GM23338 (cell line): ENCODE measurements around the gene GRWD1.

Experiments used
- EZH2 ChIP-seq: fragments of 200-600 bp; sonication (generic); IDR thresholded peaks from one replicate; pipeline ENCODE4 v1.8.0; 2017; ENCODE audit warnings: antibody characterized with exemption, mild to moderate bottlenecking, low read depth; ENCODE audit not compliant: unreplicated experiment
- POLR2AphosphoS5 ChIP-seq: IDR thresholded peaks from 2 replicates; pipeline ENCODE4 v1.6.1; 2016; ENCODE audit warnings: antibody characterized with exemption, low read depth
- ZNF114 ChIP-seq: fragments of 250-450 bp; sonication (Bioruptor Pico); IDR thresholded peaks from 2 replicates; pipeline ENCODE4 v1.5.0; 2020; ENCODE audit warnings: mild to moderate bottlenecking, moderate library complexity
- TF ChIP-seq, protein P1 (sequence below), 2 experiments: fragments of 200-600 bp in 1 of 2; sonication (generic) in 1 of 2; conservative IDR thresholded peaks; 2 replicates each; pipeline versions ENCODE4 v1.5.1 to v1.6.1; 2016 to 2017; ENCODE audit warnings: antibody characterized with exemption in 2 of 2, low read depth in 2 of 2, mild to moderate bottlenecking in 2 of 2, moderate library complexity in 1 of 2
- TF ChIP-seq, protein P2 (sequence below): IDR thresholded peaks from 2 replicates; pipeline ENCODE4 v1.6.1; 2016; ENCODE audit warnings: antibody characterized with exemption
- TF ChIP-seq, protein P3 (sequence below): fragments of 250-450 bp; sonication (Bioruptor Pico); IDR thresholded peaks from 2 replicates; pipeline ENCODE4 v1.5.0; 2020; ENCODE audit warnings: mild to moderate bottlenecking, moderate library complexity

DNA sequence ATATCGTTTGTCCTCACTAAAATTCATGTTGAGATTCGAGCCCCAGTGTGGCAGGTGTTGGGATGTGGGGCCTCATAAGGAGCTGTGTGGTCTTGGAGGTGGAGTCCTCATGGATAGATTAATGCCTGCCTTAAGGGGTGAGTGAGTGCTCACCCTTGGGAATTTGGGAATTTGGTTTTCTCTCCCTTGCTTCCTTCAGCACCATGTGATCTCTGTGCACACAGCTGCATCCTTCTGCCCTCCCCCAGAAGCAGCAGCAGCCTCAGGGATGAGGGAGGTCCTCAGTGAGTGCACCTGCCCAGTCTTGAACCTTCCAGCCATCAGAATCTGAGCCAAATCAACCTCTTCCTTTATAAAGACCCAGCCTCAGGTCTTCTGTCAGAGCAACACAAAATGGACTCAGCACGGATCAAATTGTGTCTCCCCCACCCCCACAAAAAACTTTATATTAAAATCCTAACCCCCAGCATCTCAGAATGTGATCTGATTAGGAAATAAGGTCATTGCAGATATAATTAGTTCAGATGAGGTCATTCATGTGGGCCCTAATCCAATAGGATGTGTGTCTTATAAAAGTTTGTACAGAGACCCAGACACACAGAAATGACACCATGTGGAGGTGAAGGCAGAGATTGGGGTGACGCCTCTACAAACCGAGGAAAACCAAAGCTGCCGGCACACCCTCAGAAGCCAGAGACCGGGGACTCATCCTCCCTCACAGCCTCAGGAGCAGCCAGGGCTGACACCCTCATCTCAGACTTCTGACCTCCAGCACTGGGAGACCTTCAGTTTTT lies 36.3 kb downstream of the GRWD1 start:
- TF ChIP-seq, protein P1, sequence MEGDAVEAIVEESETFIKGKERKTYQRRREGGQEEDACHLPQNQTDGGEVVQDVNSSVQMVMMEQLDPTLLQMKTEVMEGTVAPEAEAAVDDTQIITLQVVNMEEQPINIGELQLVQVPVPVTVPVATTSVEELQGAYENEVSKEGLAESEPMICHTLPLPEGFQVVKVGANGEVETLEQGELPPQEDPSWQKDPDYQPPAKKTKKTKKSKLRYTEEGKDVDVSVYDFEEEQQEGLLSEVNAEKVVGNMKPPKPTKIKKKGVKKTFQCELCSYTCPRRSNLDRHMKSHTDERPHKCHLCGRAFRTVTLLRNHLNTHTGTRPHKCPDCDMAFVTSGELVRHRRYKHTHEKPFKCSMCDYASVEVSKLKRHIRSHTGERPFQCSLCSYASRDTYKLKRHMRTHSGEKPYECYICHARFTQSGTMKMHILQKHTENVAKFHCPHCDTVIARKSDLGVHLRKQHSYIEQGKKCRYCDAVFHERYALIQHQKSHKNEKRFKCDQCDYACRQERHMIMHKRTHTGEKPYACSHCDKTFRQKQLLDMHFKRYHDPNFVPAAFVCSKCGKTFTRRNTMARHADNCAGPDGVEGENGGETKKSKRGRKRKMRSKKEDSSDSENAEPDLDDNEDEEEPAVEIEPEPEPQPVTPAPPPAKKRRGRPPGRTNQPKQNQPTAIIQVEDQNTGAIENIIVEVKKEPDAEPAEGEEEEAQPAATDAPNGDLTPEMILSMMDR (conservative IDR thresholded peaks at IDR 0.05; ENCODE audit: low read depth in 2 of 2), result no peak
- TF ChIP-seq, protein P2, sequence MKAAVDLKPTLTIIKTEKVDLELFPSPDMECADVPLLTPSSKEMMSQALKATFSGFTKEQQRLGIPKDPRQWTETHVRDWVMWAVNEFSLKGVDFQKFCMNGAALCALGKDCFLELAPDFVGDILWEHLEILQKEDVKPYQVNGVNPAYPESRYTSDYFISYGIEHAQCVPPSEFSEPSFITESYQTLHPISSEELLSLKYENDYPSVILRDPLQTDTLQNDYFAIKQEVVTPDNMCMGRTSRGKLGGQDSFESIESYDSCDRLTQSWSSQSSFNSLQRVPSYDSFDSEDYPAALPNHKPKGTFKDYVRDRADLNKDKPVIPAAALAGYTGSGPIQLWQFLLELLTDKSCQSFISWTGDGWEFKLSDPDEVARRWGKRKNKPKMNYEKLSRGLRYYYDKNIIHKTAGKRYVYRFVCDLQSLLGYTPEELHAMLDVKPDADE, result no peak
- no peak for TF ChIP-seq EZH2
- no peak for TF ChIP-seq ZNF114 (CRISPR knock-in tag)
- TF ChIP-seq POLR2AphosphoS5, result no peak
- TF ChIP-seq, protein P3, sequence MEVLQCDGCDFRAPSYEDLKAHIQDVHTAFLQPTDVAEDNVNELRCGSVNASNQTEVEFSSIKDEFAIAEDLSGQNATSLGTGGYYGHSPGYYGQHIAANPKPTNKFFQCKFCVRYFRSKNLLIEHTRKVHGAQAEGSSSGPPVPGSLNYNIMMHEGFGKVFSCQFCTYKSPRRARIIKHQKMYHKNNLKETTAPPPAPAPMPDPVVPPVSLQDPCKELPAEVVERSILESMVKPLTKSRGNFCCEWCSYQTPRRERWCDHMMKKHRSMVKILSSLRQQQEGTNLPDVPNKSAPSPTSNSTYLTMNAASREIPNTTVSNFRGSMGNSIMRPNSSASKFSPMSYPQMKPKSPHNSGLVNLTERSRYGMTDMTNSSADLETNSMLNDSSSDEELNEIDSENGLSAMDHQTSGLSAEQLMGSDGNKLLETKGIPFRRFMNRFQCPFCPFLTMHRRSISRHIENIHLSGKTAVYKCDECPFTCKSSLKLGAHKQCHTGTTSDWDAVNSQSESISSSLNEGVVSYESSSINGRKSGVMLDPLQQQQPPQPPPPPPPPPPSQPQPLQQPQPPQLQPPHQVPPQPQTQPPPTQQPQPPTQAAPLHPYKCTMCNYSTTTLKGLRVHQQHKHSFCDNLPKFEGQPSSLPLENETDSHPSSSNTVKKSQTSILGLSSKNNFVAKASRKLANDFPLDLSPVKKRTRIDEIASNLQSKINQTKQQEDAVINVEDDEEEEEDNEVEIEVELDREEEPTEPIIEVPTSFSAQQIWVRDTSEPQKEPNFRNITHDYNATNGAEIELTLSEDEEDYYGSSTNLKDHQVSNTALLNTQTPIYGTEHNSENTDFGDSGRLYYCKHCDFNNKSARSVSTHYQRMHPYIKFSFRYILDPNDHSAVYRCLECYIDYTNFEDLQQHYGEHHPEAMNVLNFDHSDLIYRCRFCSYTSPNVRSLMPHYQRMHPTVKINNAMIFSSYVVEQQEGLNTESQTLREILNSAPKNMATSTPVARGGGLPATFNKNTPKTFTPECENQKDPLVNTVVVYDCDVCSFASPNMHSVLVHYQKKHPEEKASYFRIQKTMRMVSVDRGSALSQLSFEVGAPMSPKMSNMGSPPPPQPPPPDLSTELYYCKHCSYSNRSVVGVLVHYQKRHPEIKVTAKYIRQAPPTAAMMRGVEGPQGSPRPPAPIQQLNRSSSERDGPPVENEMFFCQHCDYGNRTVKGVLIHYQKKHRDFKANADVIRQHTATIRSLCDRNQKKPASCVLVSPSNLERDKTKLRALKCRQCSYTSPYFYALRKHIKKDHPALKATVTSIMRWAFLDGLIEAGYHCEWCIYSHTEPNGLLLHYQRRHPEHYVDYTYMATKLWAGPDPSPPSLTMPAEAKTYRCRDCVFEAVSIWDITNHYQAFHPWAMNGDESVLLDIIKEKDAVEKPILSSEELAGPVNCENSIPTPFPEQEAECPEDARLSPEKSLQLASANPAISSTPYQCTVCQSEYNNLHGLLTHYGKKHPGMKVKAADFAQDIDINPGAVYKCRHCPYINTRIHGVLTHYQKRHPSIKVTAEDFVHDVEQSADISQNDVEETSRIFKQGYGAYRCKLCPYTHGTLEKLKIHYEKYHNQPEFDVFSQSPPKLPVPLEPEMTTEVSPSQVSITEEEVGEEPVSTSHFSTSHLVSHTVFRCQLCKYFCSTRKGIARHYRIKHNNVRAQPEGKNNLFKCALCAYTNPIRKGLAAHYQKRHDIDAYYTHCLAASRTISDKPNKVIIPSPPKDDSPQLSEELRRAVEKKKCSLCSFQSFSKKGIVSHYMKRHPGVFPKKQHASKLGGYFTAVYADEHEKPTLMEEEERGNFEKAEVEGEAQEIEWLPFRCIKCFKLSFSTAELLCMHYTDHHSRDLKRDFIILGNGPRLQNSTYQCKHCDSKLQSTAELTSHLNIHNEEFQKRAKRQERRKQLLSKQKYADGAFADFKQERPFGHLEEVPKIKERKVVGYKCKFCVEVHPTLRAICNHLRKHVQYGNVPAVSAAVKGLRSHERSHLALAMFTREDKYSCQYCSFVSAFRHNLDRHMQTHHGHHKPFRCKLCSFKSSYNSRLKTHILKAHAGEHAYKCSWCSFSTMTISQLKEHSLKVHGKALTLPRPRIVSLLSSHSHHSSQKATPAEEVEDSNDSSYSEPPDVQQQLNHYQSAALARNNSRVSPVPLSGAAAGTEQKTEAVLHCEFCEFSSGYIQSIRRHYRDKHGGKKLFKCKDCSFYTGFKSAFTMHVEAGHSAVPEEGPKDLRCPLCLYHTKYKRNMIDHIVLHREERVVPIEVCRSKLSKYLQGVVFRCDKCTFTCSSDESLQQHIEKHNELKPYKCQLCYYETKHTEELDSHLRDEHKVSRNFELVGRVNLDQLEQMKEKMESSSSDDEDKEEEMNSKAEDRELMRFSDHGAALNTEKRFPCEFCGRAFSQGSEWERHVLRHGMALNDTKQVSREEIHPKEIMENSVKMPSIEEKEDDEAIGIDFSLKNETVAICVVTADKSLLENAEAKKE (CRISPR knock-in tag), result no peak
